Activated naive CD8-positive, alpha-beta T cell treated with anti-CD3 and anti-CD28 coated beads, Interleukin-2, amount 50 U/mL, for 24 hours (primary cell): ENCODE data around the gene TIMM9.
"Not testable (repeated sequence)": the region's sequence is repeated elsewhere in the genome, so short reads cannot be mapped to it uniquely, and the experiment has no call there.

Source experiments
- ATAC-seq: fragments of 150-1000 bp; cut with Tn5 transposase; one replicate; pipeline ENCODE4 v1.10.0; 2021
- DNase-seq: peaks from one replicate; pipeline ENCODE4 v3.0.0; 2021
- H3K27ac Mint-ChIP-seq: one replicate; pipeline ENCODE4 v1.8.0; 2021; ENCODE audit warnings: mild to moderate bottlenecking, mixed read lengths
- H3K27me3 Mint-ChIP-seq: one replicate; pipeline ENCODE4 v1.8.0; 2021; ENCODE audit warnings: mixed read lengths
- H3K36me3 Mint-ChIP-seq: one replicate; pipeline ENCODE4 v1.8.0; 2021; ENCODE audit warnings: low read depth, mixed read lengths
- H3K4me1 Mint-ChIP-seq: one replicate; pipeline ENCODE4 v1.8.0; 2021; ENCODE audit warnings: mixed read lengths
- H3K4me3 Mint-ChIP-seq: one replicate; pipeline ENCODE4 v1.8.0; 2021; ENCODE audit warnings: mild to moderate bottlenecking, moderate library complexity, mixed read lengths
- H3K9me3 Mint-ChIP-seq: one replicate; pipeline ENCODE4 v1.8.0; 2021; ENCODE audit warnings: mixed read lengths

TIMM9 gene

GRCh38 chr14:58367296-58367695, 60.0 kb downstream of the TIMM9 start:
- Mint-ChIP-seq H3K27me3 (no peaks in the 10 kb centered on the region), H3K9me3 (no peaks in the 10 kb centered on the region), H3K4me1 (no peaks in the 10 kb centered on the region), H3K4me3 (no peak overlapping the region), H3K36me3 (peaks cover 28% of the 10 kb centered on the region), H3K27ac (no peak overlapping the region)
- ATAC-seq (no peak), DNase-seq (no peak)

- no peak overlapping the region for H3K27ac Mint-ChIP-seq
- no peaks in the 10 kb centered on the region for H3K9me3 Mint-ChIP-seq
Observed at GRCh38 chr14:58364316-58364715, 63.0 kb downstream of the TIMM9 start.

GRCh38 chr14:58362798-58363412, 64.4 kb downstream of the TIMM9 start:
- H3K36me3 Mint-ChIP-seq: peaks cover 17% of the 10 kb centered on the region
- DNase-seq (no peak), ATAC-seq (no peak)
- H3K27ac Mint-ChIP-seq: no peak overlapping the region
- no peaks in the 10 kb centered on the region for H3K4me1 Mint-ChIP-seq
- no peak overlapping the region for H3K4me3 Mint-ChIP-seq
- H3K27me3 Mint-ChIP-seq: no peaks in the 10 kb centered on the region
- no peaks in the 10 kb centered on the region for H3K9me3 Mint-ChIP-seq

More at GRCh38 chr14:58364316-58364715, 63.0 kb downstream of the TIMM9 start:
- H3K27me3 Mint-ChIP-seq: no peaks in the 10 kb centered on the region
- no peaks in the 10 kb centered on the region for H3K4me1 Mint-ChIP-seq
- H3K4me3 Mint-ChIP-seq: no peak overlapping the region
- H3K36me3 Mint-ChIP-seq: peaks cover 22% of the 10 kb centered on the region
- ATAC-seq (no peak), DNase-seq (no peak)

GRCh38 chr14:58362272-58362671, 65.1 kb downstream of the TIMM9 start:
- H3K36me3 Mint-ChIP-seq: peaks cover 13% of the 10 kb centered on the region
- not testable (repeated sequence) for H3K4me1 Mint-ChIP-seq, H3K27ac Mint-ChIP-seq, DNase-seq, H3K9me3 Mint-ChIP-seq, ATAC-seq, H3K27me3 Mint-ChIP-seq, H3K4me3 Mint-ChIP-seq
